Measurements from ENCODE around the gene ERFE. TPM values are rescaled to one million over a fixed set of nuclear protein-coding genes. Genes with fewer than 3 reads are reported as not detected.

ERFE gene
- total and polyA plus RNA-seq, 2 donors (not counting 3 experiments of a cell fraction or from before 2014, with no cell fraction given): 0.65 to 1.2 TPM

- TSS peak; percentile 91 for BruUV-seq (replicated peaks)
- intact Hi-C loops (cut with micrococcal nuclease): loop anchor here (1.0 to 2.0 kb wide), 3 partner anchors 35 to 59 kb away; partner anchors contain the start of gene ERFE
- peak overlapping the region; percentile 81 for H2AFZ ChIP-seq (ENCODE audit: low read depth, low read length)
- dilution Hi-C loops (cut with MboI; ENCODE audit: extremely low pct_ligation_motif_present, low sequenced_read_pairs): no loop called here
- H3K79me2 ChIP-seq (ENCODE audit: control insufficient read depth, insufficient read depth, low read length): peaks cover 43% of the 10 kb centered on the region
- peak overlapping the region; percentile 61 for H3K9ac ChIP-seq (replicated peaks; ENCODE audit: extremely low read depth, insufficient read depth, low read length)
- H3K27ac ChIP-seq (ENCODE audit: insufficient read depth, low read depth, low read length): peak overlapping the region; percentile 72
- H3K4me3 ChIP-seq (replicated peaks in 1 of 3; ENCODE audit: insufficient read depth in 1 of 3, low read depth in 1 of 3, low read length in 3 of 3): peak overlapping the region in 2 of 3 experiments; percentile 18 to 83
- TF ChIP-seq EZH2 (IDR thresholded peaks at IDR 0.05; ENCODE audit: borderline replicate concordance, low read depth, low read length, severe bottlenecking): no peak
- no peak for TF ChIP-seq GATA2 (IDR thresholded peaks at IDR 0.05; ENCODE audit: insufficient read depth, insufficient read length, low read depth, low read length)
- TF ChIP-seq, protein P1, sequence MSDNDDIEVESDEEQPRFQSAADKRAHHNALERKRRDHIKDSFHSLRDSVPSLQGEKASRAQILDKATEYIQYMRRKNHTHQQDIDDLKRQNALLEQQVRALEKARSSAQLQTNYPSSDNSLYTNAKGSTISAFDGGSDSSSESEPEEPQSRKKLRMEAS (IDR thresholded peaks at IDR 0.05; ENCODE audit: insufficient read depth, insufficient read length): no peak
- no peak for TF ChIP-seq MYC (IDR thresholded peaks at IDR 0.05; ENCODE audit: low read depth, low read length)
- TF ChIP-seq CTCF (IDR thresholded peaks at IDR 0.05; ENCODE audit: extremely low read depth in 1 of 2, insufficient read depth in 1 of 2, low read depth in 1 of 2, low read length in 2 of 2): no peak
- TF ChIP-seq FOS (IDR thresholded peaks at IDR 0.05; ENCODE audit: borderline replicate concordance, insufficient read depth, low read length): no peak
- TF ChIP-seq JUN (IDR thresholded peaks at IDR 0.05; ENCODE audit: borderline replicate concordance, insufficient read depth, insufficient read length, low read depth): no peak
- TF ChIP-seq POLR2AphosphoS5 (IDR thresholded peaks at IDR 0.05; ENCODE audit: insufficient read depth, low read depth, low read length): no peak
- TF ChIP-seq POLR2A (IDR thresholded peaks at IDR 0.05; ENCODE audit: low read depth, low read length): no peak
- H3K9me3 ChIP-seq (replicated peaks; ENCODE audit: control insufficient read depth, insufficient read depth, low read length): no peaks in the 10 kb centered on the region
- H3K4me2 ChIP-seq (ENCODE audit: insufficient read depth, low read length): peak overlapping the region; percentile 62
- CTCF ChIA-PET: no interaction called here
- no peaks in the 10 kb centered on the region for H4K20me1 ChIP-seq (replicated peaks; ENCODE audit: control insufficient read depth, extremely low read depth, insufficient read depth, low read length)
- H3K27me3 ChIP-seq (ENCODE audit: control insufficient read depth in 2 of 2, insufficient read depth in 2 of 2, low read length in 2 of 2): peaks cover 14 to 17% of the 10 kb centered on the region in 2 experiments
- no peak for DNase-seq (ENCODE audit: low read depth, low spot score)
- peaks cover 12% of the 10 kb centered on the region for H3K4me1 ChIP-seq (ENCODE audit: control insufficient read depth, extremely low read depth, insufficient read depth, low read length)
- no peaks in the 10 kb centered on the region for H3K9me1 ChIP-seq (replicated peaks; ENCODE audit: control insufficient read depth, extremely low read depth, insufficient read depth, low read length)
- no peaks in the 10 kb centered on the region for H3K36me3 ChIP-seq (ENCODE audit: control insufficient read depth in 2 of 2, extremely low read depth in 1 of 2, insufficient read depth in 2 of 2, low read length in 2 of 2)
- FAIRE-seq: peak; percentile 28
- POLR2A ChIA-PET: no interaction called here
Measured at GRCh38 chr2:238203973-238204683, 45.4 kb downstream of the ERFE start.

Data from endothelial cell of umbilical vein (primary cell).